ELF-1 (cell line): ENCODE results near the gene POLR2J3.
"Not testable (repeated sequence)": the region's sequence is repeated elsewhere in the genome, so short reads cannot be mapped to it uniquely, and the experiment has no call there.

Experiments
- DNase-seq: peaks from one replicate; pipeline ENCODE4 v3.0.0-alpha.2; 2016; ENCODE audit warnings: low read depth, low spot score

POLR2J3 gene

DNA sequence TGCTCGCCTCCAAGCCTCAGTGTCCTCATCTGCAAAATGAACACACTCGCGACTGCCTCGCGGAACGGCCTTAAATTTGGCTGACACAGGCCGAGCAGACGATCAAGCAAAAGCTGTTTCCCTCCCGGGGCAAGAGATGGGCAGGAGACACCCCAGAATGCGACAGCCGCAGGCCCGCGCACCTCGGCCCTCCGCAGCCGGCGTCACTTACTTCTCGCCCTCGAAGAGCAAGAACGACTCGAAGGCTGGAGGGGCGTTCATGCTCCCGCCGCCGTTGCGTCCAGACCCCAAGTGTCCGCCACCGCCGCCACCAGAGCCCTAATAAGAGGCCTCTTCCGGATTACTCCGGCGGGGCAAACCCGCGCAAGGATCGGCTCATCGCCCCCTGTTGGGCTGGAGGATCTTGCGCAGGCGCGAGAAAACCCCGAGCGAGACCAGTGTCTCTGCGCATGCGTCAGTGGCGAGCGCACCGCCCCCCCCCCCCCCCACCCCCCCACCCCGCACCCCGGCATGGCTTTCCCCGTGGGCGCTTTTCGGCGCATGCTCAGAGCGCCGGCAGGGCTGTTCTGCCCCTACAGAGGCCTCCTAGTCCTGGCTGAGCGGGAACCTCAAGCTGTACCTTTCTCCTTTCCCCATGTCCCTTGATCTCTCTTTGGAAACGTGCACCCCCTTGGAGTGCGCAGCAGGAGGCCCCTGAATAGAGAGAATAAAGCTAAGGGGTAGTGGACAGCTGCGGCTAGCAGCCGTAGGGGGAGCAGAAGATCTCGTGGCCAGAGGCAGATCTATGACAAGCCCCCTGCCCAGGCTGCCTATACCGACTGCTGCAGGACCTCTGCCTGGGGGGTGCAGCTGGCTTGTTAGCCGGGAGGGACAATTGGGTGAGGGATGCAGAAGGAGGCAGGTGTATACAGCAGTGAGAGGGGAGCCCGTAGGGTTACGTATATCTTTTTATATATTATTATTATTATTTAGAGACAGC lies at the start of gene POLR2J3:
Gene POLR2J3, minus strand, starts transcription at position 323 of the 979 bp plus-strand sequence. Its CDS starts 62 bp downstream, at position 261.
- peak; percentile 91 for DNase-seq

DNA sequence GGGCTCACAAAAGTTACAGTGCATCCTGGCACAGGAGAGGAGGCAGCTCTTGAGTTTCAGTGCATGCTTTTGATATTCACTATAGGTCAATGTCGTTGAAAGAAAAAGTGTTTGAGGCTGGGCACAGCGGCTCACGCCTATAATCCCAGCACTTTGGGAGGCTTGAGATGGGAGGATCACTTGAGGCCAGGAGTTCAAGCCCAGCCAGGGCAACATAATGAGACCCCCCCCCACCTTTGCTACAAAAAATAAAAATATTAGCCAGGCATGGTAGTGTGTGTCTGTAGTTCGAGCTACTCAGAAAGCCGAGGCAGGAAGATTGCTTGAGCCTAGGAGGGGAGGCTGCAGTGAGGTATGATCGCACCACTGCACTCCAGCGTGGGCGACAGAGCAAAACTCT lies 45.7 kb upstream of the POLR2J3 start:
- DNase-seq, result not testable (repeated sequence)

DNA sequence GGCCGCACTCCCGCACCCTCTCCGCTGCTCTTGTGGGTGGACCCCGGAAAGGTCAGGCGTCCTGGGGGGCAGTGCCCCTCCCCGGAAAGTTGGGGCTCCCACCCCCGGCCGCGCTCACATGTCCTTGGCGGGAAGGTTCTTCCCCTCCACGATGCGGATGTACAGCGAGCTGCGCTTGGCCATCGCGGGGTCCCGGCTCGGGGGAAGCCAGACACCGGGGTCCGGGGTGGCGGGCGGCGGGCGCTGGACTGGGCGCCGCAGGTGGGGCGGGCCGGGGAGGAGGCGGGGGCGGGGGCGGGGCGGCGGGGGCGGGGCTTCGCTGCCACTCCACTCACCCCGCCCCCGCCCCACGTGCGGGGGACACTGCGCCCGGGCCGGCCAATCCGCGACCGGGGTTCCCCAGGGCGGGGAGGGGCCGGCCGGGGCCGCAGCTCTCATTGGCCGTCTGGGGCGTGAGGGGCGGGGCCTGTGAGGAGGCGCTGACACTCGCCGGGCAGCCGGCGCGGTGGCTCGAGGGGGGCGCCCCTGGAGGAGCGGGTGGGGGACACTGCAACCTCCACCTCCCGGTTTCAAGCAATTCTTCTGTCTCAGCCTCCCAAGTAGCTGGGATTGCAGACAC lies 44.2 kb upstream of the POLR2J3 start, which contains the start of gene RASA4:
Gene RASA4, minus strand, starts transcription at position 250 of the 619 bp plus-strand sequence. Its CDS starts 67 bp downstream, at position 183.
- not testable (repeated sequence) for DNase-seq

- DNase-seq, result not testable (repeated sequence)
Measured at GRCh38 chr7:102615930-102616329, 43.5 kb upstream of the POLR2J3 start.

- not testable (repeated sequence) for DNase-seq
Measured at GRCh38 chr7:102614873-102615272, 42.5 kb upstream of the POLR2J3 start.

DNA sequence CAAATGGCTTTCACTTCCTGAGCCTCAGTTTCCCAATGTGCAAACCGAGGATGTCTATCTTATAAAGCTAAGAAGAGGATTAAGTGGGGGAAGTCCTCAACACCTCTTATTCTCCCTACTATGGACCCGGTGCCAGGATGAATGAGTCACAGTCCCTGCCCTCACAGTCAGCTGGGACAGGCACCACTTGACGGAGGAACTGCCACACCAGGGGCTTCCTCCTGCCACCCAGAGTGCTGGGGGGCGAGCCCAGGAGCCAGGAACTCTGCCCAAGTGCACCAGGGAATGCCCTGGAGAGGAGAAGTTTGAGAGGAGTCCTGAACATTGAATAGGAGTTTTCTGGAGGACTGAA lies 41.9 kb upstream of the POLR2J3 start:
- not testable (repeated sequence) for DNase-seq

DNA sequence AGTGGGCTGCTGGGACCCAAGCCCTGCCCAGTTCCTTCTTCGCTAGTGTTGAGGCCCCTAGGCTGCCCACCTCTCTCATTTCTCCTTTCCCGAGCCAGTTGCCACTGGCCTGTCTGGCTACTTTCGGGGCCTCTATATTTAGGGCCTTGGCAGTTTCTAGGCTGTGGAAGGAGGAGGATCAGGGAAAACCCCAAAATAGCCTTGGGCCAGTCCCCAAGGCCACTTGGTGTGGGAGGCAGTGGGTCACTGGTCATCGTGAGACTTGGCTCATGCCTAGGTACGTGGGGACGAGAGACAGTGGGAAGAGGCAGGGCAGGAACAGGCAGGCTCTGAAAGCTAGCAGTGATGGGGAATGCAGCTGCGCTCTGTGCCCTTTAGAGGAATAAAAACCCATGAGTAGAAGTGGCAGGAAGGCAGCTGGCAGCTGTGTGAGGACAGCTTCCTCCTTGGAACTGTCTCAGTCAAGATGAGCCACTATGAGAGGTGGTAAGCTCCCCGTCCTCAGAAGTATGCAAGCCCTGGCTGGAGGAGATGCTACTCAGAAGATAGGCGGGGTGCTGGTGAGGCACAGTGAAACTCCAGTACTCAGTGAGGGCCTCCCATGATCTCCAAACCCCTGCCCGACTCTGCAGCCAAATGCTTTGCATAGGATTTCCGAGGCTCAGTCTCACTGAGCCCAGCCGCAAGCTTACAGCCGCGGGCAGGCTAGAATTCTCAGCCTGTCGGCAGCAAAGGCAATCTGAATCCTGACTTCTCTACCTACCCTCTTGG lies 41.4 kb upstream of the POLR2J3 start:
- not testable (repeated sequence) for DNase-seq

GRCh38 chr7:102611675-102612325 lies 39.4 kb upstream of the POLR2J3 start:
- DNase-seq, result peak; percentile 14

DNA sequence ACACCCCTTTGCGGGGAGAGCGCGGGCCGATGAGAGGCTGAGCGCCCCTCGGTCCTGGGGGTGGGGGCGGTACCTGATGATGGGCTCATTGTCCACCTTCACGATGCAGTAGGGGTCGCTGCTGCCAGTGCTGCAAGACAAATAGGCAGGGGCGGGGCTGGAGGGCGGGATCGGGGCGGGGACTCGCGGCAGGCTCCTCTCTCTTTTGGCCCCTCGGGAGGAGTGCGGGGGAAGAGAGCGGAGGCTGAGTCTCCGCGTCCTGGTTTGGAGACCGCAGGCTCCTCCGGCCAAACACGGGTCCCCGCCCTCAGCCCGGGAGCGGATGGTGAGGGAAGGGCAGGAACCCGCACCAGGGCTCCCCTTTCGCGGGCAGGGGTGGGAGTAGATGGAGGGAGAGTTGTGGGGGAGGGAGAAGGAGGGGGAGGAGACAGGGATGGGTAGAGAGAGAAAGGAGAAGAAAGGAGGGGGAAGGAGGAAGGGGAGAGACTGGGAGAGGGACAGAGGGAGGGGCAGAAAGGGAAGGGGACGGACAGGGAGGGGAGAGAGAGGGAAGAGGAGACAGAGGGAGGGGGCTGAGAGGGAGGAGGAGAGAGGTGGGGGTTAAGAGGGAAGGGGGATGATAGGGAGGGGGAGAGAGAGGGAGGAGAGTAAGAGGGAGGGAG lies 38.8 kb upstream of the POLR2J3 start:
- not testable (repeated sequence) for DNase-seq

- not testable (repeated sequence) for DNase-seq
Measured at GRCh38 chr7:102610441-102610840, 38.1 kb upstream of the POLR2J3 start.

- DNase-seq, result not testable (repeated sequence)
Measured at GRCh38 chr7:102609734-102610133, 37.4 kb upstream of the POLR2J3 start.

GRCh38 chr7:102606848-102607247 lies 34.5 kb upstream of the POLR2J3 start:
- not testable (repeated sequence) for DNase-seq

- DNase-seq, result not testable (repeated sequence)
Measured at GRCh38 chr7:102604431-102605145, 32.2 kb upstream of the POLR2J3 start.

DNA sequence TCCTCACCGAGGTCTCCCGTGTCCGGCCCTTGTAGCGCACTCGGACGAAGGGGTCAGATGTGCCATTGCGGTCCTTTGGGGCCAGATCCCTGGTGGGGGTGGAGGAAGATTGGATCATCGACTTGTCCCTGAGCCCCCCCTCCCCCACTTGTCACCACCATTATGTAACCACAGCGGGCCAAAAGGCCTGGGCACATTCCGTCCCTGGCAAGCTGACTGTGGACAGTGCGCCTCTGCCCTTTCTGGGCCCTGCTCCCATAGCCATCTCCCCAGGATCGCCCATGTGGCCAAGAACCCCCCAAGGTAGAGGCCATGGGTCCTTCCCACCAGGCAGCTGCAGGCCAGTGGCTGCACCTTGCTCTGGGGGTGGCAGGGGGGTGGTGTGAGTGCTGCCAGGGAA lies 29.9 kb upstream of the POLR2J3 start:
- not testable (repeated sequence) for DNase-seq

GRCh38 chr7:102599699-102600098 lies 27.3 kb upstream of the POLR2J3 start:
- not testable (repeated sequence) for DNase-seq

- DNase-seq, result not testable (repeated sequence)
Measured at GRCh38 chr7:102596036-102596435, 23.7 kb upstream of the POLR2J3 start.

DNA sequence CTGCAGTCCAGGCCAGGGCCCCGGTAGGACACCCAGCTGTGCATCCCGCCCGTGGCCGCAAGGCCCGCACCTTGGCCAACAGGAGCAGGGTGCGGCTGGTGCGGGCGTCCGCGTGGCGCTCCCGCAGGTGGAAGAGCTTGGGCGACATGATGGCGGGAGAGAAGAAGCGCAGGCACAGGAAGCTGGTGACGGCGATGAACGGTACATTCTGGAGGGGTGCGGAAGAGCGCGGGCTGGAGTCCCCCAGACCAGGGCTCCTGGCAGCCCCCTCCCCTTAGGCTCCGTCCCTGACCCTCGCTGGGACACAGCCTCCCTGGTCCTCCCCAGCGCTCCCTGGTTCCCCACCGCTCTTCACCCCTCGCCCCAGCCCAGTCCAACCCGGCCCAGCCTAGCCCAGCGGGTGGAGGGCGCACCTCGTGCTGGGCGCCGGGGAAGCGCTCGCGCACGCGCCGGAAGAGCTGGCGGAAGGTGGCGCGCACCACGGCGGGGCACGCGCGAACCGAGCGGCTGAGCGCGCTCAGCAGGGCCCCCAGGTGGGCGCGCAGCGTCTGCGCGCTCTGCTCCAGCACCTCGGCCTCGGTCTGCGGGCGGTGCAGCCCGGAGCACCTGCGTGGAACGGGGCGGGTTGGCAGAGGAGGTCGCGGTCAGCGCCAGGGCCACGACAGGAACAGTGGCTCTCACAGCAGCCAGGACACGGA lies 21.4 kb upstream of the POLR2J3 start:
- not testable (repeated sequence) for DNase-seq

DNA sequence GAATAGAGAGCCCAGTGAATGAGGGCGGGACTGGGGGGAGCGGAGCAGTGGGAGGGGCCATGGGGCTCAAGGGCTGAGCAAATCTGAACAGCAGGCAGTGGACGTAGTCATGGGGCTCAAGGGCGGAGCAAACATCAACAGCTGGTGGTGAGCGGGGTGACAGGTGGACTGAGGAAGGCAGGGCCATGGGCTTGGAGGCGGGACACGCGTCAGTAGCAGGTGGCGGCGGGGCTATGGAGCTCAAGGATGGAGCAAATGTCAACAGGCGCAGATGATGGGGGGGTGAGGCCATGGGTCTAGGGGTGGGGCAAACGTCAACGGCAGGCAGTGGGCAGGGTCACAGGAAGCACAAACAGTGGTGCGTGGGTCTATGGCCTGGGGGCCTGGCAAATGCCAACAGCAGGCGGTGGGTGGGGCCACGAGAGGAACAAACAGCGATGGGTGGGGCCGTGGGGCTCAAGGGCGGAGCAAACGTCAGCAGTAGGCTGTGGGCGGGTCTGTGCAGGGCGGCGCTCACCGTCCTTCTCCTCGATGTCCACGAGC lies 20.2 kb upstream of the POLR2J3 start:
- not testable (repeated sequence) for DNase-seq

DNA sequence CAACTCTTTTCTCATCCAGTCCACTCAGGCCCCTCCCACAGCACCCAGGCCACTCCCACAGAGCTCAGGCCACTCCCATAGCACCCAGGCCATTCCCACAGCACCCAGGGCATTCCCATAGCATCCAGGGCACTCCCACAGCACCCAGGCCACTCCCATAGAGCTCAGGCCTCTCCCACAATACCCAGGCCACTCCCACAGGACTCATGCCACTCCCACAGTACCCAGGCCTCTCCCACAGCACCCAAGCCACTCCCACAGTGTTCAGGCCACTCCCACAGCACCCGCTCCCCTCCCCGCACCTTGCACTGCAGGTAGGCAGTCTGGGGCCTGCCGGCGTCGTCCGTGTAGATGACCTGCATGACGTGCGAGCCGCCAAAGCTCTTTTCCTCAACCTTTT lies 17.5 kb upstream of the POLR2J3 start:
- DNase-seq, result not testable (repeated sequence)
